HG03432 (cell line): ENCODE results near the gene TMPRSS11B.
"Not testable (repeated sequence)": the region's sequence is repeated elsewhere in the genome, so short reads cannot be mapped to it uniquely, and the experiment has no call there.

Experiments used
- ATAC-seq: cut with Tn5 transposase; IDR thresholded peaks from one replicate; pipeline ENCODE4 v1.9.1; 2021; ENCODE audit warnings: mild to moderate bottlenecking, moderate library complexity; ENCODE audit not compliant: unreplicated experiment

Gene TMPRSS11B

GRCh38 chr4:68240620-68241019 is 4.9 kb downstream of the TMPRSS11B start:
- no peak for ATAC-seq

- no peak for ATAC-seq
These were observed 16.9 kb downstream of the TMPRSS11B start for GRCh38 chr4:68228568-68228967.

GRCh38 chr4:68218044-68218443 is 27.4 kb downstream of the TMPRSS11B start:
- no peak for ATAC-seq

- ATAC-seq: no peak
These were observed 29.0 kb downstream of the TMPRSS11B start for GRCh38 chr4:68216501-68216900.

- ATAC-seq: no peak
These were observed 36.5 kb downstream of the TMPRSS11B start for GRCh38 chr4:68209003-68209402.

GRCh38 chr4:68194305-68194704 is 51.2 kb downstream of the TMPRSS11B start:
- ATAC-seq: not testable (repeated sequence)

- no peak for ATAC-seq
These were observed 52.3 kb downstream of the TMPRSS11B start for GRCh38 chr4:68193194-68193593.

GRCh38 chr4:68187145-68187544 is 58.3 kb downstream of the TMPRSS11B start:
- ATAC-seq: no peak

- ATAC-seq: no peak
These were observed 60.6 kb downstream of the TMPRSS11B start for GRCh38 chr4:68184923-68185322.

- no peak for ATAC-seq
These were observed 62.1 kb downstream of the TMPRSS11B start for GRCh38 chr4:68183417-68183816.

GRCh38 chr4:68182382-68182820 is 63.1 kb downstream of the TMPRSS11B start:
- ATAC-seq: no peak

GRCh38 chr4:68180849-68181526 is 64.5 kb downstream of the TMPRSS11B start:
- no peak for ATAC-seq

GRCh38 chr4:68176904-68177303 is 68.6 kb downstream of the TMPRSS11B start:
- ATAC-seq: no peak
